ENCODE results near the gene ZNF182.

DNA sequence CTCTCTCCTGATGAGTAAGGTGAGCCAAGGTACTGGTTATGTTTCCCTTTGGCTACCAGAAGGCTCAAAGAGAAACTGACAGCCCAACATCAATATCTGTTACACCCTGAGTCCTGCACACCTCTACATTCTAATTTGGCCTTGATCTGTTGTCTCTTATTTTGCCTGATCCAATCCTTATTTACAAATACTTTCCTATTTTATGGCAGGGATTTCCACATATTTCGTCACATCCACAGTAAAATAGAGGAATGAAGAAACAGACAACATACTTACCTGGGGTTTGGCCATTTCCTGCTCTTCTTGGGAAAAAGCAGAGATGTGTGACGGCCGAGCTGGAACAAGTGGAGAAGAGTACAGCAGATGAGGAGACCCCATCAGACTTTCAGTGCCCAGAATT, 1.5 kb downstream of the ZNF182 start:
- no peak for TF ChIP-seq POLR2A (IDR thresholded peaks at IDR 0.05)
- TF ChIP-seq, protein P1, sequence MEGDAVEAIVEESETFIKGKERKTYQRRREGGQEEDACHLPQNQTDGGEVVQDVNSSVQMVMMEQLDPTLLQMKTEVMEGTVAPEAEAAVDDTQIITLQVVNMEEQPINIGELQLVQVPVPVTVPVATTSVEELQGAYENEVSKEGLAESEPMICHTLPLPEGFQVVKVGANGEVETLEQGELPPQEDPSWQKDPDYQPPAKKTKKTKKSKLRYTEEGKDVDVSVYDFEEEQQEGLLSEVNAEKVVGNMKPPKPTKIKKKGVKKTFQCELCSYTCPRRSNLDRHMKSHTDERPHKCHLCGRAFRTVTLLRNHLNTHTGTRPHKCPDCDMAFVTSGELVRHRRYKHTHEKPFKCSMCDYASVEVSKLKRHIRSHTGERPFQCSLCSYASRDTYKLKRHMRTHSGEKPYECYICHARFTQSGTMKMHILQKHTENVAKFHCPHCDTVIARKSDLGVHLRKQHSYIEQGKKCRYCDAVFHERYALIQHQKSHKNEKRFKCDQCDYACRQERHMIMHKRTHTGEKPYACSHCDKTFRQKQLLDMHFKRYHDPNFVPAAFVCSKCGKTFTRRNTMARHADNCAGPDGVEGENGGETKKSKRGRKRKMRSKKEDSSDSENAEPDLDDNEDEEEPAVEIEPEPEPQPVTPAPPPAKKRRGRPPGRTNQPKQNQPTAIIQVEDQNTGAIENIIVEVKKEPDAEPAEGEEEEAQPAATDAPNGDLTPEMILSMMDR (IDR thresholded peaks at IDR 0.05 in 4 of 5, conservative IDR thresholded peaks at IDR 0.05 in 1 of 5): no peak

All from gastrocnemius medialis (tissue), 4 donors.